K562 (cell line): Measurements from ENCODE around the gene PTCH1. TPM values are rescaled to one million over a fixed set of nuclear protein-coding genes. Genes with fewer than 3 reads are reported as not detected.

Source experiments
- CBFB ChIP-seq: sonication (generic); formaldehyde crosslinking; IDR thresholded peaks from 2 replicates; pipeline ENCODE4 v1.4.0; 2020; ENCODE audit warnings: mild to moderate bottlenecking, missing genetic modification reagents
- E2F4 ChIP-seq: sonication (generic); formaldehyde crosslinking; IDR thresholded peaks from 2 replicates; pipeline ENCODE4 v1.8.0; 2022; ENCODE audit warnings: mild to moderate bottlenecking, low read depth, missing genetic modification reagents
- EGR1 ChIP-seq: fragments of 450-650 bp; conservative IDR thresholded peaks from 2 replicates; pipeline ENCODE4 v1.6.1; 2017; ENCODE audit warnings: mild to moderate bottlenecking
- ELK1 ChIP-seq: sonication (generic); formaldehyde crosslinking; IDR thresholded peaks from 2 replicates; pipeline ENCODE4 v1.8.1; 2022; ENCODE audit warnings: missing genetic modification reagents
- ELK3 ChIP-seq: fragments of 450-650 bp; formaldehyde crosslinking; IDR thresholded peaks from 2 replicates; pipeline ENCODE4 v1.4.0; 2020; ENCODE audit warnings: mild to moderate bottlenecking
- ETS1 ChIP-seq: conservative IDR thresholded peaks from 2 replicates; pipeline ENCODE4 v1.6.1; 2011; ENCODE audit warnings: low read depth, mild to moderate bottlenecking, low read length; ENCODE audit not compliant: control insufficient read depth
- GABPB1 ChIP-seq: sonication (generic); formaldehyde crosslinking; IDR thresholded peaks from 2 replicates; pipeline ENCODE4 v1.8.0; 2022; ENCODE audit warnings: mild to moderate bottlenecking, missing genetic modification reagents
- HEY1 ChIP-seq: fragments of 250-450 bp; sonication (Bioruptor Pico); IDR thresholded peaks from 2 replicates; pipeline ENCODE4 v1.5.0; 2020; ENCODE audit warnings: mild to moderate bottlenecking, moderate library complexity, borderline replicate concordance
- HIVEP1 ChIP-seq: fragments of 250-450 bp; sonication (Bioruptor Pico); IDR thresholded peaks from 2 replicates; pipeline ENCODE4 v1.4.0; 2020; ENCODE audit warnings: mild to moderate bottlenecking
- KDM1A ChIP-seq, 2 experiments: fragments of 450-650 bp; IDR thresholded peaks; 2 replicates each; pipeline ENCODE4 v1.6.1; 2016; ENCODE audit warnings: mild to moderate bottlenecking in 2 of 2
- KLF1 ChIP-seq: fragments of 450-650 bp; IDR thresholded peaks from 2 replicates; pipeline ENCODE4 v1.6.1; 2016; ENCODE audit warnings: missing genetic modification characterization, missing compliant biosample characterization
- MEF2A ChIP-seq: IDR thresholded peaks from 2 replicates; pipeline ENCODE4 v1.6.1; 2011; ENCODE audit warnings: low read depth, mild to moderate bottlenecking, low read length, moderate library complexity; ENCODE audit not compliant: control insufficient read depth
- NRF1 ChIP-seq, 2 experiments: fragments of 450-650 bp; IDR thresholded peaks in 1 of 2; conservative IDR thresholded peaks in 1 of 2; 2 replicates each; pipeline ENCODE4 v1.6.1; 2014; ENCODE audit warnings: mild to moderate bottlenecking in 2 of 2
- PML ChIP-seq: IDR thresholded peaks from 2 replicates; pipeline ENCODE4 v1.6.1; 2012; ENCODE audit warnings: low read length, inconsistent platforms
- POU5F1 ChIP-seq: fragments of 150-350 bp; IDR thresholded peaks from 2 replicates; pipeline ENCODE4 v1.6.1; 2014; ENCODE audit warnings: borderline replicate concordance, low read length, low read depth, mild to moderate bottlenecking; ENCODE audit not compliant: partially characterized antibody
- PURB ChIP-seq: sonication (generic); formaldehyde crosslinking; IDR thresholded peaks from 2 replicates; pipeline ENCODE4 v1.9.0; 2021; ENCODE audit warnings: low read depth, mild to moderate bottlenecking, missing genetic modification reagents
- SNRNP70 ChIP-seq: fragments of 200-400 bp; formaldehyde crosslinking; optimal IDR thresholded peaks from 2 replicates; pipeline ENCODE3; 2017; ENCODE audit warnings: low read depth, low read length
- SREBF2 ChIP-seq: sonication (generic); formaldehyde crosslinking; IDR thresholded peaks from 2 replicates; pipeline ENCODE4 v1.4.0; 2020; ENCODE audit warnings: mild to moderate bottlenecking, missing genetic modification reagents
- SRSF1 ChIP-seq: fragments of 200-400 bp; formaldehyde crosslinking; IDR thresholded peaks from 2 replicates; pipeline ENCODE4 v1.6.1; 2017; ENCODE audit warnings: mild to moderate bottlenecking, low read depth, low read length, moderate library complexity
- ZNF165 ChIP-seq: fragments of 250-450 bp; sonication (Bioruptor Pico); IDR thresholded peaks from 2 replicates; pipeline ENCODE4 v1.4.0; 2020; ENCODE audit warnings: borderline replicate concordance
- ZNF699 ChIP-seq: fragments of 250-450 bp; sonication (Bioruptor Pico); IDR thresholded peaks from 2 replicates; pipeline ENCODE4 v1.8.0; 2021; ENCODE audit warnings: mild to moderate bottlenecking, moderate library complexity; ENCODE audit not compliant: insufficient replicate concordance
- ZNF740 ChIP-seq, 3 experiments: fragments of 200-800 bp in 1 of 3; sonication (Bioruptor generic) in 1 of 3; sonication (generic) in 1 of 3; formaldehyde crosslinking in 1 of 3; IDR thresholded peaks; 2 replicates each; pipeline versions ENCODE4 v1.6.1 to v1.8.0; 2016 to 2022; ENCODE audit warnings: mild to moderate bottlenecking in 2 of 3, missing compliant biosample characterization in 2 of 3, missing genetic modification characterization in 2 of 3, missing genetic modification reagents in 1 of 3
- polyA plus RNA-seq, 8 experiments: library from polyadenylated mRNA; depleted of rRNA in 4 of 8; stranded (reverse) in 5 of 8; unstranded in 3 of 8; fragments of >200 nt; fragmentation: Nextera tagmentation in 2 of 8; fragmentation: Illumina TruSeq in 1 of 8; extraction: Ambion mirVana in 2 of 8; extraction: Trizol in 1 of 8; gene quantifications; 2 replicates each; pipeline versions ENCODE4 v1.2.1 to v1.2.3, GENCODE V29; 2011 to 2014; ENCODE audit warnings: inconsistent platforms in 1 of 8, missing spikeins in 1 of 8
- total RNA-seq, 7 experiments: library from RNA; depleted of rRNA in 6 of 7; stranded (reverse); fragments of >200 nt in 6 of 7; fragmentation: Illumina TruSeq in 2 of 7; extraction: Trizol in 2 of 7; gene quantifications; 2 replicates each; pipeline versions ENCODE4 v1.2.1 to v1.2.3, GENCODE V29; 2011 to 2021; ENCODE audit warnings: low replicate concordance in 1 of 7

Gene PTCH1
- total and polyA plus RNA-seq, 9 of the 15 experiments (the other 6 are each of a cell fraction or from before 2014, with no cell fraction given): 0.70 to 9.9 (median 3.8) TPM

- TF ChIP-seq MEF2A (peak; percentile 84), ZNF165 (no peak), PURB (CRISPR knock-in tag) (no peak), SREBF2 (no peak), ELK3 (CRISPR knock-in tag) (no peak), ELK1 (CRISPR knock-in tag) (no peak), E2F4 (no peak), SNRNP70 (no peak), KLF1 (tag) (no peak), KDM1A (IDR thresholded peaks at IDR 0.05) (peak; percentile 96 to 98), ETS1 (peak; percentile 96), NRF1 (conservative IDR thresholded peaks at IDR 0.05 in 1 of 2, IDR thresholded peaks at IDR 0.05 in 1 of 2) (peak; percentile 83 to 85), PML (peak; percentile 94), CBFB (CRISPR knock-in tag) (peak; percentile 99), HIVEP1 (CRISPR knock-in tag) (peak; percentile 48; the same call in 1 of the 2 replicates), GABPB1 (peak; percentile 64; the same call in 1 of the 2 replicates), EGR1 (peak; percentile 77), SRSF1 (no peak), HEY1 (0 out of 2 replicates have a peak, but pooled peaks have one; percentile 16), ZNF699 (CRISPR knock-in tag) (no peak), ZNF740 (CRISPR knock-in tag; IDR thresholded peaks at IDR 0.05) (no peak), ZNF740 (tag; IDR thresholded peaks at IDR 0.05) (peak in 1 of 2 experiments; percentile 82; a peak in 2 of 4 replicates), POU5F1 (no peak)
These were observed 54.3 kb downstream of the PTCH1 start (continued) for GRCh38 chr9:95462249-95463147.
